OCI-LY7 (cell line): ENCODE results near the gene TJP2. TPM values are rescaled to one million over a fixed set of nuclear protein-coding genes. Genes with fewer than 3 reads are reported as not detected.

Experiments used
- BruUV-seq: library from RNA; stranded (reverse); fragments of 400-500 nt; replicated peaks from 2 replicates; lab custom pipeline; 2021; lab: Mats Ljungman, UMichigan
- CTCF ChIA-PET: fragments of 300-600 bp; sonication (Branson Sonifier 250); formaldehyde crosslinking; loops from one replicate; lab custom pipeline; 2022; ENCODE audit warnings: antibody characterized with exemption; ENCODE audit not compliant: unreplicated experiment; lab: Charles Lee
- POLR2A ChIA-PET: fragments of 300-600 bp; sonication (Branson Sonifier 250); formaldehyde crosslinking; loops from one replicate; lab custom pipeline; 2022; ENCODE audit warnings: antibody characterized with exemption; lab: Charles Lee
- DNase-seq: peaks from one replicate; pipeline ENCODE4 v3.0.0-alpha.2; 2015; ENCODE audit warnings: low spot score
- H2AFZ ChIP-seq: fragments of 200-600 bp; sonication (generic), shearing (Covaris generic); 2 replicates; pipeline ENCODE4 v1.6.1; 2014; ENCODE audit warnings: mild to moderate bottlenecking, antibody characterized with exemption, low read length, moderate library complexity
- H3K27ac ChIP-seq: fragments of 200-600 bp; sonication (generic); 2 replicates; pipeline ENCODE4 v1.5.1; 2014; ENCODE audit warnings: mixed run types, low read depth, mild to moderate bottlenecking, moderate library complexity, low read length, inconsistent platforms; ENCODE audit not compliant: poor library complexity, severe bottlenecking
- H3K36me3 ChIP-seq: fragments of 200-600 bp; sonication (generic); 2 replicates; pipeline ENCODE4 v1.6.1; 2014; ENCODE audit warnings: mild to moderate bottlenecking, antibody characterized with exemption, low read length, moderate library complexity, mixed read lengths; ENCODE audit not compliant: insufficient read depth
- H3K4me1 ChIP-seq: fragments of 200-600 bp; sonication (generic); 2 replicates; pipeline ENCODE4 v1.5.1; 2014; ENCODE audit warnings: mild to moderate bottlenecking, low read length; ENCODE audit not compliant: insufficient read depth, poor library complexity, severe bottlenecking
- H3K4me2 ChIP-seq: fragments of 200-600 bp; sonication (generic); 2 replicates; pipeline ENCODE4 v1.6.1; 2014; ENCODE audit warnings: mild to moderate bottlenecking, low read length
- H3K4me3 ChIP-seq: fragments of 200-600 bp; sonication (generic); 2 replicates; pipeline ENCODE4 v1.5.1; 2014; ENCODE audit warnings: mild to moderate bottlenecking, low read depth, low read length; ENCODE audit not compliant: poor library complexity, severe bottlenecking
- H3K79me2 ChIP-seq: fragments of 200-600 bp; sonication (generic); 2 replicates; pipeline ENCODE4 v1.6.1; 2016; ENCODE audit warnings: low read depth, mild to moderate bottlenecking, low read length, moderate library complexity, mixed read lengths; ENCODE audit not compliant: insufficient read depth
- H3K9me2 ChIP-seq: fragments of 200-600 bp; sonication (generic); 2 replicates; pipeline ENCODE4 v1.6.1; 2016; ENCODE audit warnings: mild to moderate bottlenecking, low read length, mixed read lengths; ENCODE audit not compliant: insufficient read depth
- H3K9me3 ChIP-seq: fragments of 200-600 bp; sonication (generic); 2 replicates; pipeline ENCODE4 v1.6.1; 2014; ENCODE audit warnings: mild to moderate bottlenecking, mixed run types, low read length, mixed read lengths
- H4K20me1 ChIP-seq: fragments of 200-600 bp; sonication (generic); 2 replicates; pipeline ENCODE4 v1.6.1; 2014; ENCODE audit warnings: mild to moderate bottlenecking, antibody characterized with exemption, low read length, moderate library complexity, mixed read lengths; ENCODE audit not compliant: insufficient read depth
- CTCF ChIP-seq: fragments of 200-600 bp; sonication (generic); conservative IDR thresholded peaks from 2 replicates; pipeline ENCODE4 v1.5.1; 2014; ENCODE audit warnings: mild to moderate bottlenecking, antibody characterized with exemption, low read length, moderate library complexity, mixed read lengths
- EZH2phosphoT487 ChIP-seq: fragments of 200-600 bp; sonication (generic); IDR thresholded peaks from 2 replicates; pipeline ENCODE4 v1.6.1; 2018; ENCODE audit warnings: low read depth, borderline replicate concordance, mild to moderate bottlenecking, mixed run types, antibody characterized with exemption, low read length, moderate library complexity, mixed read lengths
- intact Hi-C: fragments of 100-400 bp; cut with micrococcal nuclease; formaldehyde crosslinking; loops from one replicate; pipeline ENCODE4 v1.10.0; 2022; ENCODE audit not compliant: unreplicated experiment
- total RNA-seq, 2 experiments: library from RNA; depleted of rRNA in 1 of 2; stranded (reverse); fragments of >200 nt in 1 of 2; shearing (Covaris generic) in 1 of 2; gene quantifications; 2 replicates each; pipeline ENCODE4 v1.2.3, GENCODE V29; 2014 to 2022

Gene TJP2
- total RNA-seq, 2 experiments from 2014 or later = 15.1 to 18.0 TPM

- TF ChIP-seq EZH2phosphoT487 (no peak), CTCF (no peak)
- Histone ChIP-seq H3K4me2 (no peak overlapping the region), H3K36me3 (no peaks in the 10 kb centered on the region), H2AFZ (no peak overlapping the region), H3K4me1 (no peaks in the 10 kb centered on the region), H4K20me1 (no peaks in the 10 kb centered on the region), H3K9me3 (no peaks in the 10 kb centered on the region), H3K79me2 (no peaks in the 10 kb centered on the region), H3K4me3 (no peak overlapping the region), H3K9me2 (no peaks in the 10 kb centered on the region), H3K27ac (no peak overlapping the region)
- DNase-seq = no peak
- ChIA-PET CTCF (no interaction called here), POLR2A (no interaction called here)
- intact Hi-C loops = no loop called here
- BruUV-seq = no TSS peak
Observed at GRCh38 chr9:69307446-69308205, 133.5 kb downstream of the TJP2 start.

GRCh38 chr9:69308206-69308931 is 134.3 kb downstream of the TJP2 start:
- Histone ChIP-seq H4K20me1 (no peaks in the 10 kb centered on the region), H2AFZ (no peak overlapping the region), H3K4me2 (no peak overlapping the region), H3K79me2 (no peaks in the 10 kb centered on the region), H3K36me3 (no peaks in the 10 kb centered on the region), H3K9me2 (no peaks in the 10 kb centered on the region), H3K9me3 (no peaks in the 10 kb centered on the region), H3K4me3 (no peak overlapping the region), H3K4me1 (no peaks in the 10 kb centered on the region), H3K27ac (no peak overlapping the region)
- POLR2A ChIA-PET = no interaction called here
- CTCF ChIA-PET = no interaction called here
- DNase-seq = no peak
- intact Hi-C loops = no loop called here
- no TSS peak for BruUV-seq
- no peak for TF ChIP-seq CTCF
- TF ChIP-seq EZH2phosphoT487 = no peak

- no peak overlapping the region for H3K4me2 ChIP-seq
- DNase-seq = no peak
- H3K9me2 ChIP-seq = no peaks in the 10 kb centered on the region
- no peaks in the 10 kb centered on the region for H3K4me1 ChIP-seq
- H2AFZ ChIP-seq = no peak overlapping the region
- H3K9me3 ChIP-seq = 0 out of 2 replicates have a peak, but pooled peaks cover 9% of the 10 kb centered on the region
- no peaks in the 10 kb centered on the region for H3K79me2 ChIP-seq
- BruUV-seq = no TSS peak
- no peak overlapping the region for H3K27ac ChIP-seq
- CTCF ChIA-PET = no interaction called here
- no peak overlapping the region for H3K4me3 ChIP-seq
- TF ChIP-seq CTCF (no peak), EZH2phosphoT487 (no peak)
- no peaks in the 10 kb centered on the region for H4K20me1 ChIP-seq
- POLR2A ChIA-PET = no interaction called here
- intact Hi-C loops = no loop called here
- H3K36me3 ChIP-seq = no peaks in the 10 kb centered on the region
Observed at GRCh38 chr9:69313175-69313574, 139.1 kb downstream of the TJP2 start.
